GM12873 (cell line): ENCODE data around the gene PMAIP1.

ENCODE experiments used
- TF ChIP-seq, protein P1 (sequence below): IDR thresholded peaks from 2 replicates; pipeline ENCODE4 v1.5.1; 2012; ENCODE audit warnings: low read depth, mild to moderate bottlenecking, moderate library complexity, low read length, control low read depth; ENCODE audit not compliant: insufficient read depth; ENCODE audit errors: missing control alignments

The PMAIP1 gene

GRCh38 chr18:59874166-59874565 is 25.6 kb upstream of the PMAIP1 start:
- TF ChIP-seq, protein P1, sequence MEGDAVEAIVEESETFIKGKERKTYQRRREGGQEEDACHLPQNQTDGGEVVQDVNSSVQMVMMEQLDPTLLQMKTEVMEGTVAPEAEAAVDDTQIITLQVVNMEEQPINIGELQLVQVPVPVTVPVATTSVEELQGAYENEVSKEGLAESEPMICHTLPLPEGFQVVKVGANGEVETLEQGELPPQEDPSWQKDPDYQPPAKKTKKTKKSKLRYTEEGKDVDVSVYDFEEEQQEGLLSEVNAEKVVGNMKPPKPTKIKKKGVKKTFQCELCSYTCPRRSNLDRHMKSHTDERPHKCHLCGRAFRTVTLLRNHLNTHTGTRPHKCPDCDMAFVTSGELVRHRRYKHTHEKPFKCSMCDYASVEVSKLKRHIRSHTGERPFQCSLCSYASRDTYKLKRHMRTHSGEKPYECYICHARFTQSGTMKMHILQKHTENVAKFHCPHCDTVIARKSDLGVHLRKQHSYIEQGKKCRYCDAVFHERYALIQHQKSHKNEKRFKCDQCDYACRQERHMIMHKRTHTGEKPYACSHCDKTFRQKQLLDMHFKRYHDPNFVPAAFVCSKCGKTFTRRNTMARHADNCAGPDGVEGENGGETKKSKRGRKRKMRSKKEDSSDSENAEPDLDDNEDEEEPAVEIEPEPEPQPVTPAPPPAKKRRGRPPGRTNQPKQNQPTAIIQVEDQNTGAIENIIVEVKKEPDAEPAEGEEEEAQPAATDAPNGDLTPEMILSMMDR = no peak

- TF ChIP-seq, protein P1 = no peak
Observed at GRCh38 chr18:59876310-59876626, 23.5 kb upstream of the PMAIP1 start.

GRCh38 chr18:59877361-59877760 is 22.4 kb upstream of the PMAIP1 start:
- TF ChIP-seq, protein P1 = no peak

DNA sequence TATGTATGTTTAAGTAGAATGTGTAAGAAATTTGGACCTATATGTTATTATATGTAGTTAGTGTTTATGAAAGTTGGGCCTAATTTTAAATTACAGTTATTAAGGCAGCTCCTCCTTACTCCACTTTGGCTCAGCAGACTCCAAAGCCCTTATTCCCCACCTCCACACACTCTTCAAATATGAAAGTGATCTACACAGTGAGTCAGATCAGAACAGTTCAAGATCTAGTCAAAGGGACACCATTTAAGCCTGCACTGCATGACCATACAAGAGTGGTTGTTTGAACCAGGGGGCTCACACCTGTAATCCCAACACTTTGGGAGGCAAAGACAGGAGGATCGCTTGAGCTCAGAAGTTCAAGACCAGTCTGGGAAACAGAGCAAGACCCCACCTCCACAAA is 21.2 kb upstream of the PMAIP1 start:
- TF ChIP-seq, protein P1 = no peak

- TF ChIP-seq, protein P1 = no peak
Observed at GRCh38 chr18:59881728-59882656, 17.8 kb upstream of the PMAIP1 start.

GRCh38 chr18:59884351-59884750 is 15.4 kb upstream of the PMAIP1 start:
- TF ChIP-seq, protein P1 = no peak

GRCh38 chr18:59885579-59886163 is 14.1 kb upstream of the PMAIP1 start:
- TF ChIP-seq, protein P1 = no peak
